Smooth muscle cell (in vitro differentiated cells): Measurements from ENCODE around the gene FOXA3. TPM values are rescaled to one million over a fixed set of nuclear protein-coding genes. Genes with fewer than 3 reads are reported as not detected.

Experiments
- DNase-seq: peaks from one replicate; lab custom pipeline; 2025; ENCODE audit not compliant: unreplicated experiment; lab: John Stamatoyannopoulos, UW
- H2AFZ ChIP-seq: fragments of 200-600 bp; sonication (generic); 2 replicates; pipeline ENCODE4 v1.6.0; 2016; ENCODE audit warnings: antibody characterized with exemption, low read depth, mild to moderate bottlenecking
- H3F3A ChIP-seq: fragments of 200-600 bp; sonication (generic); 2 replicates; pipeline ENCODE4 v1.6.0; 2017; ENCODE audit warnings: antibody characterized with exemption, low read depth
- H3K27ac ChIP-seq: fragments of 200-600 bp; sonication (generic); 2 replicates; pipeline ENCODE4 v1.5.1; 2016; ENCODE audit warnings: low read depth, mild to moderate bottlenecking
- H3K27me3 ChIP-seq: fragments of 200-600 bp; sonication (generic); 2 replicates; pipeline ENCODE4 v1.6.1; 2016; ENCODE audit warnings: low read depth, mild to moderate bottlenecking
- H3K36me3 ChIP-seq: fragments of 200-600 bp; sonication (generic); 2 replicates; pipeline ENCODE4 v1.5.1; 2016; ENCODE audit warnings: low read depth
- H3K4me1 ChIP-seq: fragments of 200-600 bp; sonication (generic); 2 replicates; pipeline ENCODE4 v1.5.1; 2016; ENCODE audit warnings: low read depth
- H3K4me2 ChIP-seq: fragments of 200-600 bp; sonication (generic); 2 replicates; pipeline ENCODE4 v1.6.0; 2016; ENCODE audit warnings: mild to moderate bottlenecking
- H3K4me3 ChIP-seq: fragments of 200-600 bp; sonication (generic); 2 replicates; pipeline ENCODE4 v1.5.1; 2016; ENCODE audit warnings: mild to moderate bottlenecking
- H3K79me2 ChIP-seq: fragments of 200-600 bp; sonication (generic); 2 replicates; pipeline ENCODE4 v1.6.0; 2016; ENCODE audit warnings: low read depth, mild to moderate bottlenecking
- H3K9ac ChIP-seq: fragments of 200-600 bp; sonication (generic); 2 replicates; pipeline ENCODE4 v1.6.0; 2016; ENCODE audit warnings: low read depth
- H3K9me3 ChIP-seq: fragments of 200-600 bp; sonication (generic); replicated peaks from 2 replicates; pipeline ENCODE4 v1.5.1; 2016; ENCODE audit warnings: low read depth
- H4K20me1 ChIP-seq: fragments of 200-600 bp; sonication (generic); 2 replicates; pipeline ENCODE4 v1.6.0; 2016; ENCODE audit warnings: low read depth
- CTCF ChIP-seq: fragments of 200-600 bp; sonication (generic); IDR thresholded peaks from 2 replicates; pipeline ENCODE4 v1.5.1; 2017; ENCODE audit warnings: borderline replicate concordance, mild to moderate bottlenecking, antibody characterized with exemption; ENCODE audit not compliant: insufficient read depth, poor library complexity, severe bottlenecking
- WGBS: methylation state at CpG from one replicate; pipeline ENCODE4 v1.1.7; 2016; ENCODE audit warnings: low lambda C conversion rate; 5-methylcytosine and 5-hydroxymethylcytosine counted together
- polyA plus RNA-seq: library from polyadenylated mRNA; unstranded; fragments of >200 nt; fragmentation: Nextera tagmentation; extraction: Ambion mirVana; gene quantifications from 2 replicates; pipeline ENCODE4 v1.2.1, GENCODE V29; 2016
- total RNA-seq: library from RNA; depleted of rRNA; stranded (reverse); fragments of >200 nt; gene quantifications from 2 replicates; pipeline ENCODE4 v1.2.3, GENCODE V29; 2014

FOXA3 gene
- total and polyA plus RNA-seq, 2 experiments from 2014 or later: 0.50 to 0.76 TPM

DNA sequence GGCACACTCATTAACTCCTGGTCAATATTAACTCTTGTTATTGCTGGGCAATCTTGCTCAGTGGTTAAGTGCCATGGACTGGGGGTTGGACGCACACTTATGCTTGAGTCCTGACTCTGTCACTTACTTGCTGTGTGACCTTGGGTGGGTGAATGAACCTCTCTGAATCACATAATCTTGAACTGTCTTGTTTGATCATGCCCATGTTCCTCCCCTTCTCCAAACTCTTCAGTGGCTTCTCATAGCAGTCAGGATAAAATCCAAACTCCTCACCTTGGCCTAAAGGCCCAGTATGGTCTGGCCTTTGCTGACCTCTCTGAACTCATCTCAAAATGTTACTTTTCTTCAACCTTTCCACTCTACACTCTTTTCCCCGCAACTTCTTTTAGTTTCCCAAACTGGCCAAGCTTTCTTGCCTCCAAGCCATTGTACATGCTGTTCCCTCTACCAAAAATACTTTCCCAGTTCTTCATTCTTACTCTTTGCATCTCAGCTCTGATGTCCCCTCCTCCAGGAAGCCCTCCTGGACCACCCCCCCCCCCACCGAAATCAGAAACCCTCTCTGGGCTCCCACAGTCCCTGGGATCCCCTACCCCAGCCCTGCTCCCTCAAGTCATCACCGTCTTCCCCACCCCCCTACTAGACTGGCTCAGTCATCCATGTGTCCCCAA is 35.9 kb downstream of the FOXA3 start:
- WGBS: 98% methylated on average over 4 of the region's 4 CpGs
- no peak for TF ChIP-seq CTCF
- Histone ChIP-seq H4K20me1 (peaks cover 19% of the 10 kb centered on the region), H3K36me3 (no peaks in the 10 kb centered on the region), H3K4me3 (no peak overlapping the region), H3K27ac (no peak overlapping the region), H3K79me2 (peaks cover 9% of the 10 kb centered on the region), H3K27me3 (no peaks in the 10 kb centered on the region), H3K9ac (no peak overlapping the region), H2AFZ (no peak overlapping the region), H3F3A (peaks cover 5% of the 10 kb centered on the region), H3K4me1 (peaks cover 6% of the 10 kb centered on the region), H3K4me2 (no peak overlapping the region), H3K9me3 (no peaks in the 10 kb centered on the region)
- DNase-seq: no peak

GRCh38 chr19:45900738-45901431 is 36.8 kb downstream of the FOXA3 start:
- Histone ChIP-seq H3K36me3 (no peaks in the 10 kb centered on the region), H4K20me1 (peaks cover 19% of the 10 kb centered on the region), H3K4me1 (peaks cover 6% of the 10 kb centered on the region), H3K9ac (no peak overlapping the region), H3K27ac (no peak overlapping the region), H3F3A (peaks cover 5% of the 10 kb centered on the region), H2AFZ (no peak overlapping the region), H3K9me3 (no peaks in the 10 kb centered on the region), H3K4me2 (peak overlapping the region; percentile 99), H3K4me3 (peak overlapping the region; percentile 89), H3K79me2 (peaks cover 9% of the 10 kb centered on the region), H3K27me3 (no peaks in the 10 kb centered on the region)
- 44% methylated on average over 14 of the region's 22 CpGs for WGBS
- TF ChIP-seq CTCF: no peak
- DNase-seq: no peak

GRCh38 chr19:45901432-45901911 is 37.3 kb downstream of the FOXA3 start:
- Histone ChIP-seq H2AFZ (peak overlapping the region; percentile 84), H3K9me3 (no peaks in the 10 kb centered on the region), H4K20me1 (peaks cover 19% of the 10 kb centered on the region), H3K4me3 (peak overlapping the region; percentile 89), H3K79me2 (peaks cover 9% of the 10 kb centered on the region), H3K27me3 (no peaks in the 10 kb centered on the region), H3K36me3 (no peaks in the 10 kb centered on the region), H3F3A (peaks cover 5% of the 10 kb centered on the region), H3K4me1 (peaks cover 6% of the 10 kb centered on the region), H3K9ac (no peak overlapping the region), H3K27ac (no peak overlapping the region), H3K4me2 (peak overlapping the region; percentile 99)
- TF ChIP-seq CTCF: no peak
- WGBS: 3% methylated on average over 46 of the region's 69 CpGs
- DNase-seq: peak; percentile 25
